ENCODE measurements around the gene TAGLN.

GRCh38 chr11:117203069-117203407 lies 3.9 kb downstream of the TAGLN start:
- TF ChIP-seq CTCF (IDR thresholded peaks at IDR 0.05; ENCODE audit: low read depth, low read length), result no peak
- TF ChIP-seq EZH2phosphoT487 (IDR thresholded peaks at IDR 0.05; ENCODE audit: low read depth), result no peak

Measured in OCI-LY3 (cell line).